KMS-11 (cell line): Measurements from ENCODE around the gene NUP85.
A peak's percentile ranks its signal among the peaks of the same experiment; 100 is the strongest.

Experiments
- H2AFZ ChIP-seq: fragments of 200-600 bp; sonication (generic); 2 replicates; pipeline ENCODE4 v1.6.1; 2016; ENCODE audit warnings: antibody characterized with exemption, mixed run types, low read depth
- H3K27ac ChIP-seq: fragments of 200-600 bp; sonication (generic); 2 replicates; pipeline ENCODE4 v1.6.1; 2016; ENCODE audit warnings: mild to moderate bottlenecking, mixed run types
- H3K27me3 ChIP-seq: fragments of 200-600 bp; sonication (generic); 2 replicates; pipeline ENCODE4 v1.6.1; 2017; ENCODE audit warnings: mild to moderate bottlenecking, low read depth, mixed run types, moderate library complexity; ENCODE audit not compliant: insufficient read depth
- H3K36me3 ChIP-seq: fragments of 200-600 bp; sonication (generic); 2 replicates; pipeline ENCODE4 v1.6.1; 2017; ENCODE audit warnings: mild to moderate bottlenecking, mixed run types; ENCODE audit not compliant: insufficient read depth
- H3K4me1 ChIP-seq: fragments of 200-600 bp; sonication (generic); 2 replicates; pipeline ENCODE4 v1.6.1; 2016; ENCODE audit warnings: mild to moderate bottlenecking, low read depth, mixed run types; ENCODE audit not compliant: poor library complexity, severe bottlenecking
- H3K4me2 ChIP-seq: fragments of 200-600 bp; sonication (generic); 2 replicates; pipeline ENCODE4 v1.7.0; 2016; ENCODE audit warnings: mild to moderate bottlenecking, mixed run types
- H3K4me3 ChIP-seq: fragments of 200-600 bp; sonication (generic); IDR thresholded peaks from 2 replicates; pipeline ENCODE4 v1.6.1; 2017; ENCODE audit warnings: low read depth, low read length, mixed read lengths; ENCODE audit not compliant: insufficient read depth
- H3K79me2 ChIP-seq: fragments of 200-600 bp; sonication (generic); 2 replicates; pipeline ENCODE4 v1.6.1; 2016; ENCODE audit warnings: low read depth, mixed run types; ENCODE audit not compliant: insufficient read depth
- H3K9ac ChIP-seq: fragments of 200-600 bp; sonication (generic); 2 replicates; pipeline ENCODE4 v1.6.1; 2016; ENCODE audit warnings: mild to moderate bottlenecking, mixed run types
- H4K20me1 ChIP-seq: fragments of 200-600 bp; sonication (generic); 2 replicates; pipeline ENCODE4 v1.6.1; 2016; ENCODE audit warnings: mild to moderate bottlenecking, mixed run types; ENCODE audit not compliant: insufficient read depth
- CTCF ChIP-seq: fragments of 200-600 bp; sonication (generic); conservative IDR thresholded peaks from 2 replicates; pipeline ENCODE4 v1.6.1; 2017; ENCODE audit warnings: low read depth, mild to moderate bottlenecking, antibody characterized with exemption, low read length, moderate library complexity, mixed read lengths

NUP85 gene

GRCh38 chr17:75182319-75182568 lies 23.2 kb upstream of the NUP85 start:
- Histone ChIP-seq H3K4me2 (peak overlapping the region; percentile 91), H4K20me1 (peaks cover 20% of the 10 kb centered on the region), H3K79me2 (peaks cover 54% of the 10 kb centered on the region), H3K27me3 (no peaks in the 10 kb centered on the region), H3K4me3 (no peak overlapping the region), H3K4me1 (peaks cover 32% of the 10 kb centered on the region), H2AFZ (peak overlapping the region; percentile 94; the same call in 1 of the 2 replicates), H3K27ac (peak overlapping the region; percentile 99), H3K9ac (peak overlapping the region; percentile 97), H3K36me3 (peaks cover 19% of the 10 kb centered on the region; the same call in 1 of the 2 replicates)
- no peak for TF ChIP-seq CTCF

GRCh38 chr17:75182569-75183436 lies 22.7 kb upstream of the NUP85 start, which contains the start of gene SUMO2:
Gene SUMO2 (minus strand): TSS chr17:75182959. CDS start chr17:75182834, 125 bp downstream.
- Histone ChIP-seq H3K27me3 (no peaks in the 10 kb centered on the region), H3K4me2 (peak within 1 kb of the TSS; percentile 98), H3K79me2 (peaks cover 49% of the 10 kb centered on the region), H3K9ac (peak within 1 kb of the TSS; percentile 97), H3K27ac (peak within 1 kb of the TSS; percentile 99), H3K4me1 (peaks cover 32% of the 10 kb centered on the region), H2AFZ (peak within 1 kb of the TSS; percentile 94), H4K20me1 (peaks cover 20% of the 10 kb centered on the region), H3K36me3 (peaks cover 19% of the 10 kb centered on the region; the same call in 1 of the 2 replicates), H3K4me3 (no peak within 1 kb of the TSS)
- TF ChIP-seq CTCF = no peak

GRCh38 chr17:75183999-75184884 lies 21.2 kb upstream of the NUP85 start:
- Histone ChIP-seq H4K20me1 (peaks cover 20% of the 10 kb centered on the region), H3K4me2 (peak overlapping the region; percentile 98), H3K27me3 (no peaks in the 10 kb centered on the region), H3K36me3 (peaks cover 15% of the 10 kb centered on the region; the same call in 1 of the 2 replicates), H3K9ac (no peak overlapping the region), H3K4me1 (peaks cover 32% of the 10 kb centered on the region), H3K27ac (no peak overlapping the region), H2AFZ (no peak overlapping the region), H3K79me2 (peaks cover 34% of the 10 kb centered on the region), H3K4me3 (no peak overlapping the region)
- TF ChIP-seq CTCF = no peak

GRCh38 chr17:75188614-75189013 lies 16.9 kb upstream of the NUP85 start:
- Histone ChIP-seq H3K27ac (no peak overlapping the region), H3K79me2 (no peaks in the 10 kb centered on the region; the same call in 1 of the 2 replicates), H4K20me1 (no peaks in the 10 kb centered on the region)

More at GRCh38 chr17:75188614-75189013, 16.9 kb upstream of the NUP85 start:
- H3K27me3 ChIP-seq = no peaks in the 10 kb centered on the region
- H3K9ac ChIP-seq = no peak overlapping the region
- no peak overlapping the region for H2AFZ ChIP-seq
- TF ChIP-seq CTCF = no peak
- no peaks in the 10 kb centered on the region for H3K36me3 ChIP-seq
- H3K4me3 ChIP-seq = no peak overlapping the region
- no peak overlapping the region for H3K4me2 ChIP-seq
- H3K4me1 ChIP-seq = peaks cover 15% of the 10 kb centered on the region
